ENCODE measurements around the gene POFUT1. TPM values are rescaled to one million over a fixed set of nuclear protein-coding genes. Genes with fewer than 3 reads are reported as not detected.

The POFUT1 gene
- total and polyA plus RNA-seq, 2 of the 8 experiments (the other 6 are each of a cell fraction or from before 2014, with no cell fraction given) = 19.4 to 24.4 TPM

GRCh38 chr20:32261644-32262043 is 54.0 kb downstream of the POFUT1 start:
- Histone ChIP-seq H2BK120ac (replicated peaks; ENCODE audit: low read depth, low read length) (no peak overlapping the region), H2BK5ac (ENCODE audit: low read depth, low read length) (no peak overlapping the region), H4K91ac (replicated peaks; ENCODE audit: insufficient read length, low read length) (no peak overlapping the region), H3K14ac (ENCODE audit: insufficient read length) (no peak overlapping the region), H2AFZ (ENCODE audit: low read length) (no peak overlapping the region), H3K23me2 (ENCODE audit: low read depth, low read length) (no peaks in the 10 kb centered on the region), H3K4me1 (replicated peaks in 1 of 4; ENCODE audit: control insufficient read depth in 3 of 4, insufficient read depth in 4 of 4, low read length in 3 of 4) (no peaks in the 10 kb centered on the region), H3K23ac (ENCODE audit: insufficient read length) (no peak overlapping the region), H3K79me1 (ENCODE audit: low read depth, low read length) (no peaks in the 10 kb centered on the region), H3K9me3 (ENCODE audit: insufficient read depth in 2 of 2, low read depth in 1 of 2, low read length in 1 of 2) (peaks cover 4 to 23% of the 10 kb centered on the region in 2 experiments; a peak in 3 of 4 replicates), H4K5ac (ENCODE audit: insufficient read length, low read depth, low read length) (no peak overlapping the region), H3K27ac (ENCODE audit: low read depth, low read length) (no peak overlapping the region), H2BK12ac (ENCODE audit: low read depth, low read length) (no peak overlapping the region), H2AK5ac (ENCODE audit: low read depth, low read length) (no peak overlapping the region), H3K4me2 (ENCODE audit: insufficient read depth in 1 of 2, low read depth in 2 of 2, low read length in 2 of 2) (no peak overlapping the region), H3K4me3 (ENCODE audit: extremely low read depth in 1 of 4, insufficient read depth in 2 of 4, low read depth in 3 of 4, low read length in 4 of 4) (no peak overlapping the region), H3K36me3 (ENCODE audit: control insufficient read depth in 2 of 4, insufficient read depth in 4 of 4, low read length in 3 of 4) (no peaks in the 10 kb centered on the region), H4K8ac (ENCODE audit: extremely low read depth, insufficient read depth, low read length) (no peak overlapping the region), H2BK20ac (ENCODE audit: low read length) (no peak overlapping the region), H2BK15ac (ENCODE audit: low read length) (no peak overlapping the region), H3K27me3 (replicated peaks in 1 of 4; ENCODE audit: control insufficient read depth in 3 of 4, extremely low read depth in 1 of 4, insufficient read depth in 3 of 4, low read length in 3 of 4) (no peaks in the 10 kb centered on the region), H3K79me2 (ENCODE audit: control insufficient read depth in 1 of 2, insufficient read depth in 2 of 2, low read length in 2 of 2) (no peaks in the 10 kb centered on the region), H3K9ac (replicated peaks in 1 of 4; ENCODE audit: extremely low read depth in 1 of 4, low read depth in 3 of 4, low read length in 3 of 4) (no peak overlapping the region), H4K20me1 (replicated peaks in 1 of 2; ENCODE audit: control insufficient read depth in 1 of 2, insufficient read depth in 2 of 2, low read length in 2 of 2) (no peaks in the 10 kb centered on the region), H3K56ac (replicated peaks; ENCODE audit: insufficient read length, low read depth, low read length) (no peak overlapping the region), H3K4ac (replicated peaks; ENCODE audit: insufficient read length, low read depth, low read length) (no peak overlapping the region), H3K18ac (ENCODE audit: extremely low read depth, low read length) (no peak overlapping the region)
- ChIA-PET CTCF (ENCODE audit: partially characterized antibody) (no interaction called here), POLR2A (ENCODE audit: partially characterized antibody) (no interaction called here)
- no peak for FAIRE-seq
- no peak for DNase-seq (ENCODE audit: low read depth in 1 of 2, low spot score in 2 of 2)
- WGBS, 2 experiments (ENCODE audit: extremely low coverage in 1 of 2, insufficient coverage in 1 of 2, insufficient read length in 1 of 2, insufficient replicate concordance in 2 of 2, low coverage in 1 of 2, low lambda C conversion rate in 2 of 2, missing lambda C conversion rate in 1 of 2) = 85% methylated on average over 2 of the region's 2 CpGs; no CpG with 5 or more reads in 1 of the 2 experiments
- TF ChIP-seq SP4 (IDR thresholded peaks at IDR 0.05; ENCODE audit: low read length) (no peak), MAX (IDR thresholded peaks at IDR 0.05) (no peak), ASH2L (IDR thresholded peaks at IDR 0.05; ENCODE audit: low read length) (no peak), PHF8 (conservative IDR thresholded peaks at IDR 0.05; ENCODE audit: low read depth, low read length) (no peak), POU5F1 (IDR thresholded peaks at IDR 0.05; ENCODE audit: low read depth, low read length) (no peak), NRF1 (IDR thresholded peaks at IDR 0.05; ENCODE audit: low read depth, low read length) (no peak), HDAC2 (IDR thresholded peaks at IDR 0.05; ENCODE audit: borderline replicate concordance in 1 of 2, low read depth in 2 of 2, low read length in 2 of 2) (no peak), CREB1 (IDR thresholded peaks at IDR 0.05) (no peak), TAF1 (IDR thresholded peaks at IDR 0.05; ENCODE audit: low read depth, low read length) (no peak), GABPA (IDR thresholded peaks at IDR 0.05; ENCODE audit: borderline replicate concordance, insufficient read depth, low read length) (no peak), RFX5 (IDR thresholded peaks at IDR 0.05; ENCODE audit: borderline replicate concordance, low read depth, low read length) (no peak), RXRA (IDR thresholded peaks at IDR 0.05; ENCODE audit: insufficient read depth, low read depth, low read length) (no peak), BACH1 (IDR thresholded peaks at IDR 0.05; ENCODE audit: low read length) (no peak), TCF12 (IDR thresholded peaks at IDR 0.05; ENCODE audit: low read depth, low read length) (no peak), MAFK (IDR thresholded peaks at IDR 0.05; ENCODE audit: low read depth, low read length) (no peak), RBBP5 (IDR thresholded peaks at IDR 0.05; ENCODE audit: borderline replicate concordance, low read depth, low read length) (no peak)
